ENCODE measurements around the gene TMEM80. TPM values are rescaled to one million over a fixed set of nuclear protein-coding genes. Genes with fewer than 3 reads are reported as not detected.

TMEM80 gene
- total and polyA plus RNA-seq, 7 donors, result 7.9 to 41.5 (median 27.6) TPM

GRCh38 chr11:655036-655726 is 40.4 kb upstream of the TMEM80 start:
- TF ChIP-seq EP300 (IDR thresholded peaks at IDR 0.05), result no peak
- TF ChIP-seq POLR2A (IDR thresholded peaks at IDR 0.05), result no peak
- no peak for TF ChIP-seq POLR2AphosphoS5 (IDR thresholded peaks at IDR 0.05)
- TF ChIP-seq CTCF (IDR thresholded peaks at IDR 0.05), result no peak
- no peaks in the 10 kb centered on the region for H3K9me3 ChIP-seq
- H3K27me3 ChIP-seq, result no peaks in the 10 kb centered on the region
- intact Hi-C loops (cut with DNase I), result no loop called here
- H3K4me1 ChIP-seq, result no peaks in the 10 kb centered on the region
- WGBS, 2 donors, result 25 to 79% methylated on average over 30 of the region's 30 CpGs
- H3K4me3 ChIP-seq, result no peak overlapping the region
- peaks cover 0 to 53% (median 10%) of the 10 kb centered on the region in 4 donors for H3K36me3 ChIP-seq
- H3K27ac ChIP-seq, result no peak overlapping the region
- no peak for DNase-seq

- intact Hi-C loops (cut with DNase I), result no loop called here
- Histone ChIP-seq H3K4me3 (no peak overlapping the region), H3K4me1 (no peaks in the 10 kb centered on the region), H3K27ac (no peak overlapping the region), H3K27me3 (no peaks in the 10 kb centered on the region), H3K36me3 (peaks cover 0 to 45% (median 7%) of the 10 kb centered on the region in 4 donors), H3K9me3 (no peaks in the 10 kb centered on the region)
- WGBS, 2 donors, result 94 to 95% methylated on average over 14 of the region's 14 CpGs
- TF ChIP-seq CTCF (IDR thresholded peaks at IDR 0.05) (no peak), EP300 (IDR thresholded peaks at IDR 0.05) (no peak), POLR2AphosphoS5 (IDR thresholded peaks at IDR 0.05) (no peak), POLR2A (IDR thresholded peaks at IDR 0.05) (no peak)
- DNase-seq, result no peak
These were observed 39.2 kb upstream of the TMEM80 start for GRCh38 chr11:656426-656825.

GRCh38 chr11:656866-657265 is 38.8 kb upstream of the TMEM80 start:
- H3K4me1 ChIP-seq, result no peaks in the 10 kb centered on the region
- H3K27me3 ChIP-seq, result no peaks in the 10 kb centered on the region
- H3K9me3 ChIP-seq, result no peaks in the 10 kb centered on the region
- H3K4me3 ChIP-seq, result no peak overlapping the region
- DNase-seq, result no peak
- no peak overlapping the region for H3K27ac ChIP-seq
- intact Hi-C loops (cut with DNase I), result no loop called here
- peaks cover 0 to 41% (median 7%) of the 10 kb centered on the region in 4 donors for H3K36me3 ChIP-seq
- no peak for TF ChIP-seq CTCF (IDR thresholded peaks at IDR 0.05)
- no peak for TF ChIP-seq POLR2AphosphoS5 (IDR thresholded peaks at IDR 0.05)
- no peak for TF ChIP-seq POLR2A (IDR thresholded peaks at IDR 0.05)
- TF ChIP-seq EP300 (IDR thresholded peaks at IDR 0.05), result no peak
- 85 to 90% methylated on average over 7 of the region's 7 CpGs for WGBS, 2 donors

- peaks cover 0 to 41% (median 7%) of the 10 kb centered on the region in 4 donors for H3K36me3 ChIP-seq
- H3K4me3 ChIP-seq, result no peak overlapping the region
- no peaks in the 10 kb centered on the region for H3K27me3 ChIP-seq
- H3K27ac ChIP-seq, result no peak overlapping the region
- H3K4me1 ChIP-seq, result no peaks in the 10 kb centered on the region
- WGBS, 2 donors, result 49 to 84% methylated on average over 14 of the region's 14 CpGs
- DNase-seq, result no peak
- intact Hi-C loops (cut with DNase I), result no loop called here
- TF ChIP-seq POLR2AphosphoS5 (IDR thresholded peaks at IDR 0.05), result no peak
- TF ChIP-seq EP300 (IDR thresholded peaks at IDR 0.05), result no peak
- TF ChIP-seq CTCF (IDR thresholded peaks at IDR 0.05), result no peak
- no peak for TF ChIP-seq POLR2A (IDR thresholded peaks at IDR 0.05)
- H3K9me3 ChIP-seq, result no peaks in the 10 kb centered on the region
These were observed 37.9 kb upstream of the TMEM80 start for GRCh38 chr11:657691-658126.
